NCI-H1694 treated with DMSO at 0.1 percent for 48 hours (cell line): ENCODE results near the gene LSG1.
"Not testable (repeated sequence)": the region's sequence is repeated elsewhere in the genome, so short reads cannot be mapped to it uniquely, and the experiment has no call there.

Experiments used
- DNase-seq: peaks from one replicate; lab custom pipeline; 2025; lab: John Stamatoyannopoulos, UW

The LSG1 gene

DNA sequence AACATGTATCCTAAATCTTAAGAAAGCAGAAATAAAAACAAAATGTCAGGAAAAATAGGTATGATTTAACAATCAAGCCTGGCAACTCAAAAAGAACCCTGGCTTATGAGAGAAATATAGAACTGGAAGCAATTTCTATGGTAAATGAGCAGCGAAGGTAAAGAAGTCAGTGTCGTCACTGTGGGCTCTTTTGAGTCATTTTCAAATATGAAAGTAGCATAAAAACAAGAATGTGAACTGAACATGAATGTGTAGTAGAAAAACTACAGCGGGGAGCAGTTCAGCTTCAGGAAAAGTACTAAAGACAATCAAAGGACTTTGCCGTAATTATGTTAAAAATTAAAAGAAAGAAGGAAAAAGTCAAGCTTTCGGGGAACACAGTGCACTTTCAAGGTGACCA is 17.5 kb downstream of the LSG1 start:
- DNase-seq, result no peak

- DNase-seq, result no peak
Measured at GRCh38 chr3:194647747-194648146, 24.2 kb downstream of the LSG1 start.

DNA sequence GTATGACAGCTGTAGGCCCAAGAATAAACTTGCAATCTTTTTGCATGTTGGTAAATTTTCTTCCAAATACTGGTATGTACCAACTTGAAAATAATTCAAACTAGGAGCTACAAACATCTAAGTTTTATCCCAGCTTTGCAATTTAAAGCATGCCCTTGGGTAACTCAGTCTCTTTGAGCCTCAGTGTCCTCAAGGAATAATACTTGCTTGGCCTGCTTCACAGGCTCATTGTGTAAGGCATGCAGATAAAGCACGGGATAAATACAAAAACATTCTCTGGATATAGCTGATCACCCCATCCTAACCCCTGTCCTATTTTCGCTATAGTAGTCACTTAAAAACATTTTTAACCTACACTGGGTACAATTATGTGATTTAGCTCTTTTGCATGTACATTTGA is 29.2 kb downstream of the LSG1 start:
- no peak for DNase-seq

DNA sequence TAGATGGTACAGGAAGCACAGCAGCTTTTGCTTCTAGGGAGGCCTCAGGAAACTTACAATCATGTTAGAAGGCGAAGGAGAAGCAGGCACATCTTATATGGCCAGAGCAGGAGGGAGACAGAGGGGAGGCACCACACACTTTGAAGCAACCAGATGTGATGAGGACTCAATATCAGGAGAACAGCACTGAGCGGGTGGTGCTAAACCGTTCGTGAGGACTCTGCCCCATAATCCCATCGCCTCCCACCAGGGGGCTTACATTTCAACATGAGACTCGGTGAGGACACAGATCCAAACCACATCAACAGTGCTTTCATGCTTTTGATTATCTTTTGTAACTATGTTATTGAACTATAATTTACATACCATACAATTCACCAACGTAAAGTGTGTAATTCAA is 31.2 kb downstream of the LSG1 start:
- no peak for DNase-seq

GRCh38 chr3:194638991-194639605 is 32.9 kb downstream of the LSG1 start:
- no peak for DNase-seq

DNA sequence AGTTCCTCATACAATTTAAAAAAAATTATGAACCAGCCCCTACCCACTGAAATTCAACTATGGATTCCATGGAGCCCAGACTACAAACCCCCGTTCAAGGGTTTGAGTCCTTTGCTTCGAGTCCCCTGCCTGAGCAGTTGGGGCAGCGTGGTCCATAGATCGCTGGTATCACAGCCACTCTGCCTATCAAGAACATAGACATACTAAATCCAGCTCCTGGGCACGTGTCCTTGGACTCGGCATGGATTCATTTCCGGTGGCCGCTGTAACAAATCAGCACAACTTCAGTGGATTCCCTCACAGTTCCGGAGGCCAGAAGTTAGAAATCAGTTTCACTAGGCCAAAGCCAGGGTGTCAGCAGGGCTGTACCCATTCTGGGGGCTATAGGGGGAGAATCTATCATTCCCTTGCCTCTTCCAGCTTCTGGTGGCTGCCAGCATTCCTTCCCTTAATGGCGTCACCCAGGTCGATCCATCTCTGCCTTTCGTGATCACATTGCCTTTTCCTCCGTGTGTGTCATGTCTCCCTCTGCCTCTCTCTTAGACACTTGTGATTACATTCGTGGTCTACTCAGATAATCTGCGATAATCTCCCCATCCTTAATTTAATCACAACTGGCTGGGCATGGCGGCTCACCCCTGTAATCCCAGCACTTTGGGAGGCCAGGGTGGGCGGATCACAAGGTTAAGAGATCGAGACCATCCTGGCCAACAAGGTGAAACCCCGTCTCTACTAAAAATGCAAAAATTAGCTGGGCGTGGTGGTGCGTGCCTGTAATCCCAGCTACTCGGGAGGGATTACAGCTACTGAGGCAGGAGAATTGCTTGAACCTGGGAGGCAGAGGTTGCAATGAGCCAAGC is 34.2 kb downstream of the LSG1 start:
- DNase-seq, result no peak

- DNase-seq, result no peak
Measured at GRCh38 chr3:194637066-194637465, 34.9 kb downstream of the LSG1 start.

GRCh38 chr3:194633349-194634004 is 38.5 kb downstream of the LSG1 start, which contains the start of gene TMEM44:
TMEM44 (minus strand) TSS chr3:194633419; CDS start chr3:194633215, 204 bp downstream.
- peak; percentile 54 for DNase-seq

- DNase-seq, result no peak
Measured at GRCh38 chr3:194632809-194633348, 39.1 kb downstream of the LSG1 start.

- no peak for DNase-seq
Measured at GRCh38 chr3:194632226-194632808, 39.7 kb downstream of the LSG1 start.

DNA sequence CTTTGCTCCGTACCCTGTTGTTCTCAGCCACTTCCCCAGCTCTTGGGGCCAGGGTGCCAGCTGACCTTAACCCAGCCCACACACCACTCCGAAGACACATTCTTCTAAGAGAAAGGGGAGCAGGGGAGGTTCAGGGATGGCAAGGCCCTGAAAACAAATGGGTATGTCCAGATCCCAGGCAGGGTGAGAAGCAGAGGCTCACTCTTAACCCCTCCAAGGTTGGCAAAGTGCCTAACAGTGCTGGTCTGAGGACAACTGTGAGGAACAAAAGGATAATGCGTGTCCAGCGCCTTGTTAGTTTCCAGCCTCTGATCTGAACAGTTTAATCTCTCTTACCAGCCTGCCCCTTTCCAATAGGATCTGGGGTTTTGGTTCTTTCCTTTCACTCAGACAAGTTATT is 40.3 kb downstream of the LSG1 start:
- no peak for DNase-seq

DNA sequence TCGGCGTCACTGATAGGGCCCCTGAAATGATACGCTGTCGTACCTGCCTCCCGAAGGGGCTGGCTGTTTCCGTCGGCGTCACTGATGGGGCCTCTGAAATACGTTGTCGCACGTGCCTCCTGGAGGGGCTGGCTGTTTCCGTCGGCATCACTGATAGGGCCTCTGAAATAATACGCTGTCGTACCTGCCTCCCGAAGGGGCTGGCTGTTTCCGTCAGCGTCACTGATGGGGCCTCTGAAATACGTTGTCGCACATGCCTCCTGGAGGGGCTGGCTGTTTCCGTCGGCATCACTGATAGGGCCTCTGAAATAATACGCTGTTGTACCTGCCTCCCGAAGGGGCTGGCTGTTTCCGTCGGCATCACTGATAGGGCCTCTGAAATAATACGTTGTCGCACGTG is 41.3 kb downstream of the LSG1 start:
- DNase-seq, result not testable (repeated sequence)

DNA sequence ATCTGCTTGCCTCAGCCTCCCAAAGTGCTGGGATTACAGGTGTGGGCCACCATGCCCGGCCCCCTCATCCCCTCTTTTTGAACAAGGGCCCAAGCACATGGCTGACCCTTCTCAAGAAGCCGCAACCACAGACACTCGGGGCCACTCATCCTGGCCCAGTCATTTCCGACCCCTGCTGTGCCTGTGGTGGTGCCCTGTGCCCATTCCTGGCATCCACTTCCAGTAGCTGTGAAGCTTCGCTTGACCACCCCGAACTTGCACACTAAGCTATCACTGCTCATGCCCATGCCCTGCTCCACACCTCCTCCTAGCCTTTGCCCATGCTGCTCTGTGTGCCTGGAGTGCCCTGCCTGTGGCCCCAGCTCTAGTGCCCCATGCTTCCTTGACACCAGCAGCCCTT is 47.0 kb downstream of the LSG1 start:
- DNase-seq, result no peak

GRCh38 chr3:194623449-194624290 is 48.3 kb downstream of the LSG1 start:
- DNase-seq, result no peak

DNA sequence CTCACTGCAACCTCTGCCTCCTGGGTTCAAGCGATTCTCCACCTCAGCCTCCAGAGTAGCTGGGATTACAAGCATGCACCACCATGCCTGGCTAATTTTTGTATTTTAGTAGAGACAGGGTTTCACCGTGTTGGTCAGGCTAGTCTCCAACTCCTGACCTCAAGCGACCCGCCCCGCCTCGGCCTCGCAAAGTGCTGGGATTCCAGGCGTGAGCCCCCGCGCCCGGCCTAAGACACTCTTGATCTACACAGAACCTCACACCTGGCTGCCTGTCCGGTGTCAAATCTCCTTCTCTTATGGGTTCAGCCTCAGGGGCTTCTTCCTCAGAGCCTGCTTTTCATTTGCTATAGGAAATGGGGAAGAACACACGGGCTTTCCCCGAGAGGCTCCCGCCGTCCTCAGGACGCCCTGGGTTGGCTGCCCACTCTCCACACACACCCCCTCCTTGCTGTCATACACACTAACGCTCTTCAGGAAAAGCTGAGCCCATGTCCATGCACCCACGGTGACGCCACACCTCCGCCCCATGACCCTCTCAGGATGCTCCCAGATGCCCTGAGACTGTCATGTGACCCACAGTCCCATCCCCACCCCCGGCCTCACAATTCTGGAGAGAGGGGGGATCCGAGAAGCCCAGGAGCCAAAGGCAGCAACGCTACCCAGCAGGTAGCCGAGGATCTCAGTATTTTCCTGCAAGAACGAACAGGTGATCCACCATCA is 49.2 kb downstream of the LSG1 start:
- no peak for DNase-seq

DNA sequence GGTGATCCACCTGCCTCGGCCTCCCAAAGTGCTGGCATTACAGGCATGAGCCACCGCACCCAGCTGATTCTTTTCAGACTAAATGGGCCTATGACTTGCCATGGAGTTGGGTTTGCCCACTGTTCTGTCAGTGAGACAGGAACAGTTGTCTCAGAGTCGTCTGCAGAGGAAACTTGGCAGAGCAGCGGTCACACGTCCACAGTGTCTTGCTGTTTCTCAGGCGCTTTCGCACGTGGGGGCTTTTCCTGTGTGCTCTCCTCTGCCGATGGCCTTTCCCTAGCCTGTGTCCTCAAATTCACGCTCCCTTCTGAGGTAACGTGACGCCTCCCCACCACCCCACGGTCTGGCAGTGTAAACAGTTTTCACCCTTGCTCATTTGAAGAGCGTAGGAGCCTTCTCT is 50.0 kb downstream of the LSG1 start:
- no peak for DNase-seq

- no peak for DNase-seq
Measured at GRCh38 chr3:194620196-194620595, 51.8 kb downstream of the LSG1 start.

- no peak for DNase-seq
Measured at GRCh38 chr3:194619741-194620140, 52.2 kb downstream of the LSG1 start.

GRCh38 chr3:194618858-194619608 is 53.0 kb downstream of the LSG1 start:
- DNase-seq, result no peak

DNA sequence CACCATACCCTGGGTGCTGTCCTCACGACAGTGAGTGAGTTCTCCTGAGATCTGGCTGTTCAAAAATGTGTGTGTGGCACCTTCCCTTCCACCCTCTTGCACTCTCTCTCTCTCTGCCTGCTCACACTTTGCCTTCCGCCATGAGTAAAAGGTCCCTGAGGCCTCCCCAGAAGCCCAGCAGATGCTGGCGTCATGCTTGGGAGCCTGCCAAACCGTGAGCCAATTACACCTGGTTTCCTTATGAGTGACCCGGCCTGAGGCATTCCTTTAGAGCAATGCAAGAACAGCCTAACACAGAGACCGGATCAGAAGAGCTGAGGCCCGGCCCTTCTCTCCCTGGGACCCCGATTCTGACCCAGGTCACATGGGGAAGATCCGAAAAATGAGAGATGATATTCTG is 54.2 kb downstream of the LSG1 start:
- DNase-seq, result no peak
